ENCODE data around the gene ACTL6B. TPM values are rescaled to one million over a fixed set of nuclear protein-coding genes. Genes with fewer than 3 reads are reported as not detected.
A peak's percentile ranks its signal among the peaks of the same experiment; 100 is the strongest.

ACTL6B gene
- total and polyA plus RNA-seq, 2 of the 13 experiments (the other 11 are each of a cell fraction or from before 2014, with no cell fraction given) = not detected

DNA sequence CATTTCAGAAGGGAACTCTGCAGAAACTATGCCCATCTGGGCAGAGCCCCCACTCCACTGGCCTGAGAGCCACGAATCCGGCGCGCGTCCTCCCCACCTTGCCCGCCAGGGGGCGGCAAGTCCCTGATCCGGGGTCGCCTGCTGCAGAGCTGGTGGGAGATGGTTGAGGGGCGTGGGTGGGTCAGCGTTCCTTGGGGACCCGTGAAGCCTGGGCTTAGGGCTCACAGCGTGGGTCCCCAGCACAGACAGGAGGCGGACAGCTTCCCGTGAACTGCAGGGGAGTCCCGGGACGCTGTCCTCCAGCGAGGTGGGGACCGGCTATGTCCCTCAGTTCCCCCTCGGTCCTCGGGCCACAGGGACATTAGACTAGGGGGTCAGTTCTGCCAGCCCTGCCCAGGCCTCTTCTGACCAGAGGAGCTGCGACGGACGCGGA lies 49.1 kb upstream of the ACTL6B start (continued):
- TF ChIP-seq, protein P1, sequence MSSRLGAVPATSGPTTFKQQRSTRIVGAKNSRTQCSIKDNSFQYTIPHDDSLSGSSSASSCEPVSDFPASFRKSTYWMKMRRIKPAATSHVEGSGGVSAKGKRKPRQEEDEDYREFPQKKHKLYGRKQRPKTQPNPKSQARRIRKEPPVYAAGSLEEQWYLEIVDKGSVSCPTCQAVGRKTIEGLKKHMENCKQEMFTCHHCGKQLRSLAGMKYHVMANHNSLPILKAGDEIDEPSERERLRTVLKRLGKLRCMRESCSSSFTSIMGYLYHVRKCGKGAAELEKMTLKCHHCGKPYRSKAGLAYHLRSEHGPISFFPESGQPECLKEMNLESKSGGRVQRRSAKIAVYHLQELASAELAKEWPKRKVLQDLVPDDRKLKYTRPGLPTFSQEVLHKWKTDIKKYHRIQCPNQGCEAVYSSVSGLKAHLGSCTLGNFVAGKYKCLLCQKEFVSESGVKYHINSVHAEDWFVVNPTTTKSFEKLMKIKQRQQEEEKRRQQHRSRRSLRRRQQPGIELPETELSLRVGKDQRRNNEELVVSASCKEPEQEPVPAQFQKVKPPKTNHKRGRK (CRISPR knock-in tag; IDR thresholded peaks at IDR 0.05) = no peak
- TF ChIP-seq FIP1L1 (IDR thresholded peaks at IDR 0.05; ENCODE audit: borderline replicate concordance, insufficient read depth, low read depth, low read length) (no peak), KMT2A (CRISPR knock-in tag; IDR thresholded peaks at IDR 0.05) (no peak), PITX1 (CRISPR knock-in tag; IDR thresholded peaks at IDR 0.05) (no peak), SYNCRIP (IDR thresholded peaks at IDR 0.05; ENCODE audit: insufficient read depth, low read depth, low read length) (no peak), SCMH1 (CRISPR knock-in tag; IDR thresholded peaks at IDR 0.05; ENCODE audit: borderline replicate concordance) (no peak), PCBP2 (optimal IDR thresholded peaks at IDR 0.05; ENCODE audit: low read depth, low read length, poor library complexity, severe bottlenecking) (no peak), SOX6 (IDR thresholded peaks at IDR 0.05) (no peak), SOX6 (CRISPR knock-in tag; IDR thresholded peaks at IDR 0.05) (no peak), RBAK (CRISPR knock-in tag; IDR thresholded peaks at IDR 0.05) (no peak), NONO (IDR thresholded peaks at IDR 0.05) (no peak), NONO (CRISPR knock-in tag; conservative IDR thresholded peaks at IDR 0.05) (peak; percentile 40; the same call in 1 of the 2 replicates), MZF1 (CRISPR knock-in tag; IDR thresholded peaks at IDR 0.05; ENCODE audit: borderline replicate concordance) (no peak), ZNF615 (CRISPR knock-in tag; IDR thresholded peaks at IDR 0.05; ENCODE audit: borderline replicate concordance) (no peak), RORA (CRISPR knock-in tag; IDR thresholded peaks at IDR 0.05) (no peak), CHD4 (IDR thresholded peaks at IDR 0.05; ENCODE audit: borderline replicate concordance, low read length) (no peak), ZNF335 (CRISPR knock-in tag; IDR thresholded peaks at IDR 0.05) (no peak), ZNF766 (CRISPR knock-in tag; IDR thresholded peaks at IDR 0.05; ENCODE audit: borderline replicate concordance) (no peak), KLF9 (CRISPR knock-in tag; IDR thresholded peaks at IDR 0.05; ENCODE audit: low read depth) (peak; percentile 69; the same call in 1 of the 2 replicates), SKI (IDR thresholded peaks at IDR 0.05; ENCODE audit: partially characterized antibody) (peak; percentile 24), MIER2 (CRISPR knock-in tag; IDR thresholded peaks at IDR 0.05) (no peak), ZNF232 (CRISPR knock-in tag; IDR thresholded peaks at IDR 0.05; ENCODE audit: borderline replicate concordance) (no peak), ZNF713 (CRISPR knock-in tag; IDR thresholded peaks at IDR 0.05) (no peak)
- TF ChIP-seq, protein P2, sequence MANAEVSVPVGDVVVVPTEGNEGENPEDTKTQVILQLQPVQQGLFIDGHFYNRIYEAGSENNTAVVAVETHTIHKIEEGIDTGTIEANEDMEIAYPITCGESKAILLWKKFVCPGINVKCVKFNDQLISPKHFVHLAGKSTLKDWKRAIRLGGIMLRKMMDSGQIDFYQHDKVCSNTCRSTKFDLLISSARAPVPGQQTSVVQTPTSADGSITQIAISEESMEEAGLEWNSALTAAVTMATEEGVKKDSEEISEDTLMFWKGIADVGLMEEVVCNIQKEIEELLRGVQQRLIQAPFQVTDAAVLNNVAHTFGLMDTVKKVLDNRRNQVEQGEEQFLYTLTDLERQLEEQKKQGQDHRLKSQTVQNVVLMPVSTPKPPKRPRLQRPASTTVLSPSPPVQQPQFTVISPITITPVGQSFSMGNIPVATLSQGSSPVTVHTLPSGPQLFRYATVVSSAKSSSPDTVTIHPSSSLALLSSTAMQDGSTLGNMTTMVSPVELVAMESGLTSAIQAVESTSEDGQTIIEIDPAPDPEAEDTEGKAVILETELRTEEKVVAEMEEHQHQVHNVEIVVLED (CRISPR knock-in tag; IDR thresholded peaks at IDR 0.05; ENCODE audit: borderline replicate concordance) = no peak; the same call in 1 of the 2 replicates
- TF ChIP-seq, protein P3, sequence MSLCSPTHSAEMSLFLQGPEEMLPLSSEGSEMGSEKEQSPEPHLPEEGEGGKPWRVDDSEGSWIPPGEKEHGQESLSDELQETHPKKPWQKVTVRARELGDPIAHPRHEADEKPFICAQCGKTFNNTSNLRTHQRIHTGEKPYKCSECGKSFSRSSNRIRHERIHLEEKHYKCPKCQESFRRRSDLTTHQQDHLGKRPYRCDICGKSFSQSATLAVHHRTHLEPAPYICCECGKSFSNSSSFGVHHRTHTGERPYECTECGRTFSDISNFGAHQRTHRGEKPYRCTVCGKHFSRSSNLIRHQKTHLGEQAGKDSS (CRISPR knock-in tag; IDR thresholded peaks at IDR 0.05; ENCODE audit: borderline replicate concordance, low read depth) = peak; percentile 21; the same call in 1 of the 2 replicates
- TF ChIP-seq, protein P4, sequence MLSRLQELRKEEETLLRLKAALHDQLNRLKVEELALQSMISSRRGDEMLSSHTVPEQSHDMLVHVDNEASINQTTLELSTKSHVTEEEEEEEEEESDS (CRISPR knock-in tag; IDR thresholded peaks at IDR 0.05; ENCODE audit: borderline replicate concordance) = no peak
- TF ChIP-seq, protein P5, sequence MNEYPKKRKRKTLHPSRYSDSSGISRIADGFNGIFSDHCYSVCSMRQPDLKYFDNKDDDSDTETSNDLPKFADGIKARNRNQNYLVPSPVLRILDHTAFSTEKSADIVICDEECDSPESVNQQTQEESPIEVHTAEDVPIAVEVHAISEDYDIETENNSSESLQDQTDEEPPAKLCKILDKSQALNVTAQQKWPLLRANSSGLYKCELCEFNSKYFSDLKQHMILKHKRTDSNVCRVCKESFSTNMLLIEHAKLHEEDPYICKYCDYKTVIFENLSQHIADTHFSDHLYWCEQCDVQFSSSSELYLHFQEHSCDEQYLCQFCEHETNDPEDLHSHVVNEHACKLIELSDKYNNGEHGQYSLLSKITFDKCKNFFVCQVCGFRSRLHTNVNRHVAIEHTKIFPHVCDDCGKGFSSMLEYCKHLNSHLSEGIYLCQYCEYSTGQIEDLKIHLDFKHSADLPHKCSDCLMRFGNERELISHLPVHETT (CRISPR knock-in tag; conservative IDR thresholded peaks at IDR 0.05) = no peak
